HUES48 (cell line): Measurements from ENCODE around the gene RHOV.
"Not testable (repeated sequence)": the region's sequence is repeated elsewhere in the genome, so short reads cannot be mapped to it uniquely, and the experiment has no call there.

Experiments used
- H3K27ac ChIP-seq: one replicate; pipeline ENCODE4 v1.7.0; 2013; ENCODE audit warnings: low read depth, low read length, inconsistent platforms
- H3K27me3 ChIP-seq: 2 replicates; pipeline ENCODE4 v1.6.1; 2013; ENCODE audit warnings: mild to moderate bottlenecking, low read length; ENCODE audit not compliant: control insufficient read depth, insufficient read depth
- H3K36me3 ChIP-seq: 2 replicates; pipeline ENCODE4 v1.6.1; 2013; ENCODE audit warnings: low read length; ENCODE audit not compliant: control insufficient read depth, insufficient read depth
- H3K4me1 ChIP-seq: 2 replicates; pipeline ENCODE4 v1.6.1; 2013; ENCODE audit warnings: mild to moderate bottlenecking, low read length; ENCODE audit not compliant: control insufficient read depth, insufficient read depth
- H3K4me3 ChIP-seq: 2 replicates; pipeline ENCODE4 v1.5.1; 2013; ENCODE audit warnings: mild to moderate bottlenecking, low read depth, low read length
- H3K9ac ChIP-seq: 2 replicates; pipeline ENCODE4 v1.6.1; 2013; ENCODE audit warnings: mild to moderate bottlenecking, low read depth, low read length, moderate library complexity
- H3K9me3 ChIP-seq: 2 replicates; pipeline ENCODE4 v1.6.1; 2013; ENCODE audit warnings: low read length; ENCODE audit not compliant: control insufficient read depth, insufficient read depth

The RHOV gene

GRCh38 chr15:40870716-40871115, 3.3 kb downstream of the RHOV start:
- H3K27ac ChIP-seq, result no peak overlapping the region
- H3K4me3 ChIP-seq, result no peak overlapping the region
- H3K4me1 ChIP-seq, result peaks cover 21% of the 10 kb centered on the region

GRCh38 chr15:40869686-40870085, 4.3 kb downstream of the RHOV start:
- Histone ChIP-seq H3K27me3 (no peaks in the 10 kb centered on the region), H3K36me3 (no peaks in the 10 kb centered on the region), H3K4me1 (peaks cover 21% of the 10 kb centered on the region), H3K27ac (no peak overlapping the region), H3K9ac (no peak overlapping the region), H3K4me3 (no peak overlapping the region), H3K9me3 (no peaks in the 10 kb centered on the region)

More at GRCh38 chr15:40870716-40871115, 3.3 kb downstream of the RHOV start:
- no peaks in the 10 kb centered on the region for H3K9me3 ChIP-seq
- H3K36me3 ChIP-seq, result no peaks in the 10 kb centered on the region
- no peak overlapping the region for H3K9ac ChIP-seq
- no peaks in the 10 kb centered on the region for H3K27me3 ChIP-seq

DNA sequence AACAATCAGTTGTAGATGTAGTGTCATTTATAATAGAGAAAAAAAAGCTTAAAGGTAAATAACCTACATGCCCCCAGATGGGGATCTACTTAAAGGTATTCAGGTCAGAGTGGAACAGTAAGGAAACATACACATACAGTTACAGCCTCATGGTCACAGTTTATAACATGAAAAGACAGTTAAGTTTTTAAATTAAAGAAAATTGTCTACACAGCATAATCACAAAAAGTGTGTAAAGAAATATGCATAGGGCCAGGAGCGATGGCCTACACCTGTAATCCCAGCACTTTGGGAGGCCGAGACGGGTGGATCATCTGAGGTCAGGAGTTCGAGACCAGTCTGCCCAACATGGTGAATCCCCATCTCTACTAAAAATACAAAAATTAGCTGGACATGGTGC, 6.8 kb downstream of the RHOV start:
- Histone ChIP-seq H3K4me3 (no peak overlapping the region), H3K27ac (no peak overlapping the region), H3K9ac (no peak overlapping the region), H3K27me3 (no peaks in the 10 kb centered on the region), H3K4me1 (peaks cover 8% of the 10 kb centered on the region; the same call in 1 of the 2 replicates), H3K36me3 (no peaks in the 10 kb centered on the region), H3K9me3 (no peaks in the 10 kb centered on the region)

DNA sequence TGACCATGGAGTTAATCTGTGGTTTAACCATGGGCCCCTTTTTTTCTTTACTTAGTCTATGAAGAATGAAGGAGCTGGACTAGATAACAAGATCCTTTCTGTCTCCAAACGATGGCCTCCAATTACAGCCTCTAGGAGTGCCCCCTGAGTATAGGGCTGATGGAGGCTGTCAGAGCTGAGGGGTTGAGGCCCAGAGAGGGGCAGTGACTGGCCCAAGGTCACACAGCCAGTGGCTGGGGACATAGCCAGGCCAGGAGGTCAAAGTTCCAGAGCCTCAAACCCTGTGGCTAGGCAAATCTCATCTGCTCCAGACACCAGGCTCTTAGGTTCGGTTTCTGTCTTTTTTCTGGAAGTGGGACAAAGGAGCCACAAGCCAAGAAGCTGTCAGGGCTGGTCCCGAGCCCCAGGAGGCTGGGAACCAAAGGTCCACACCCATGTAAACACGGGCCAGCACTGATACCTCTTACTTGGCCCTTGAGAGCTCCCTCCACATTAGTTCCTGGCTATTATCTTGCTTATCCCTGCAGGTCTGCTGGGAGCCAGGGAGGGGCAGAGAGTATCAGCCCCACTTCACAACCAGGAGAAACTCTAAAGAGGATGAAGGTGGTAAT, 10.3 kb downstream of the RHOV start:
- H3K9me3 ChIP-seq, result no peaks in the 10 kb centered on the region

DNA sequence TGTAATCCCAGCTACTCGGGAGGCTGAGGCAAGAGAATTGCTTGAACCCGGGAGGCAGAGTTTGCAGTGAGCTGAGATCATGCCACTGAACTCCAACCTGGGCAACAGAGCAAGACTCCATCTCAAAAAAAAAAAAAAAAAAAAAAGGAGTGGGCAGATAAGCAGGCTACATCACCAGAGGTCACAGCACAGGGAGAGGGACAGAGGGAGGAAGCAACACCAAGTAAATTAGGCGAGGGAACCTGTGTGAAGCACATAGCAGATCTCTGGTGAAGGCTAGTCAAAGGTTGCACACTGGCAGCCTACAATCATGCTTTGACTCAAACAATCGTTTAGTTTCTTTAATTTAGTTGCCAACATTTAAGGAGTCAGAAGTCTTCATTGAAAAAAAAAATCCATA, 12.9 kb downstream of the RHOV start:
- H3K36me3 ChIP-seq, result peaks cover 14% of the 10 kb centered on the region
- H3K27ac ChIP-seq, H3K9ac ChIP-seq, H3K9me3 ChIP-seq, H3K4me3 ChIP-seq, H3K4me1 ChIP-seq, H3K27me3 ChIP-seq: not testable (repeated sequence)

More for the DNA sequence above, 10.3 kb downstream of the RHOV start:
- H3K27ac ChIP-seq, result no peak overlapping the region
- no peak overlapping the region for H3K9ac ChIP-seq
- H3K4me3 ChIP-seq, result no peak overlapping the region
- H3K36me3 ChIP-seq, result no peaks in the 10 kb centered on the region
- no peaks in the 10 kb centered on the region for H3K4me1 ChIP-seq
- H3K27me3 ChIP-seq, result no peaks in the 10 kb centered on the region

DNA sequence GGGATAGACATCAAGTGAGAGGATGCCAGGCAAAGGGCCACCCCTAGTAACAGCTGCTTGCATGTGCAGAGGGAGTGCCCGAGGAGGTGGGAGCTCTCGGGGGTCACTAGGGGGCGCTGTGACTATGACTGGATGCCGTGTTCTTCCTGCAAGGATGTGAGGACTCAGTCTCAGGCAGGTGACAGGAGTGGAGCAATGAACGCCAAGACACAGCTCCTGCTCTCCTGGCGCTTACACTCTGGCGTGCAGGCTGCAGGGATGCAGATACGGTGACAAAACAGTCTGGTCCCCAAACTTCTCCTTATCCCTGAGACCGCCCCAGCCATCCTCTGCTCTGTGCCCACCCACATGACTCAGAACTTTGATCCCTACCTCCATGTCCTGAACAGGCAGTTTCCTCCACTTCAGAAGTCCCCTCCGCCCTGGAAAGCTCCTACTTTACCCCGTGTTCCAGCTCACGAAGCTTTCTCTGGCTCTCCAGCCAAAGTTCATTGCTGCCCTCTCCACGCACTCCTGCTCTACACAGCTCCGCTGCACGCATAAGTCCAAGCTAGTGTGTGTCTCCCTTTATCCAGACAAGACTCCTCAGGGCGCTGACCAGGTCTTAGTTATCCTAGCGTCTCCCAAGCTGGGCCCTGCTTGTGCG, 14.7 kb downstream of the RHOV start:
- Histone ChIP-seq H3K9ac (no peak overlapping the region), H3K4me1 (no peaks in the 10 kb centered on the region), H3K27me3 (no peaks in the 10 kb centered on the region), H3K4me3 (no peak overlapping the region), H3K27ac (no peak overlapping the region), H3K9me3 (no peaks in the 10 kb centered on the region), H3K36me3 (peaks cover 33% of the 10 kb centered on the region)

GRCh38 chr15:40858706-40859105, 15.3 kb downstream of the RHOV start:
- Histone ChIP-seq H3K4me3 (no peak overlapping the region), H3K27me3 (no peaks in the 10 kb centered on the region), H3K36me3 (peaks cover 39% of the 10 kb centered on the region), H3K9ac (no peak overlapping the region), H3K4me1 (no peaks in the 10 kb centered on the region), H3K9me3 (no peaks in the 10 kb centered on the region), H3K27ac (no peak overlapping the region)

GRCh38 chr15:40857601-40858341, 16.3 kb downstream of the RHOV start:
- Histone ChIP-seq H3K36me3 (peaks cover 48% of the 10 kb centered on the region), H3K9me3 (no peaks in the 10 kb centered on the region), H3K4me3 (no peak overlapping the region), H3K27me3 (no peaks in the 10 kb centered on the region), H3K27ac (peak overlapping the region; percentile 33), H3K4me1 (no peaks in the 10 kb centered on the region), H3K9ac (no peak overlapping the region)

- Histone ChIP-seq H3K9me3 (no peaks in the 10 kb centered on the region), H3K9ac (no peak overlapping the region), H3K27ac (peak overlapping the region; percentile 33), H3K27me3 (no peaks in the 10 kb centered on the region), H3K36me3 (peaks cover 58% of the 10 kb centered on the region), H3K4me3 (no peak overlapping the region), H3K4me1 (no peaks in the 10 kb centered on the region)
These were observed 17.3 kb downstream of the RHOV start for GRCh38 chr15:40856746-40857145.

DNA sequence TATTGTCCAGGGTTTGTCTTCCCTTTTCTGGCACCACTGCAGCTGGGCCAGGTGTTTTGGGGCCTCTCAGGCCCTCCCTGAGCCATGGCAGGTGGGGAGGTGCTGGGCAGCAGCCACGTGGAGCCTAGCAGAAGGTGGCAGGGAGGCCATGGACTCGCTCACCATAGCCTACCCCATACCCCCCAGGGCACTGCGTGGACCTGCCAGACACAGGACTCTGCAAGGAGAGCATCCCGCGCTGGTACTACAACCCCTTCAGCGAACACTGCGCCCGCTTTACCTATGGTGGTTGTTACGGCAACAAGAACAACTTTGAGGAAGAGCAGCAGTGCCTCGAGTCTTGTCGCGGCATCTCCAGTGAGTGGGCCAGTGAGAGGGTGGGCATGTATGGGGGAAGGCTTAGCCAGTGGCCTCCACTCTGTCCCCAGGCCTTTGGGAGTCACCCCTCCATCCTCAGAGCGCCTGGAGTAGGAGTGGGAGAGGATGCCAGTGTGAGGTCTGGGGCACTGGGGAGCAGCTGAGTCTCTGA, 18.3 kb downstream of the RHOV start:
- Histone ChIP-seq H3K9ac (no peak overlapping the region), H3K36me3 (peaks cover 64% of the 10 kb centered on the region), H3K9me3 (no peaks in the 10 kb centered on the region), H3K4me1 (no peaks in the 10 kb centered on the region), H3K27me3 (no peaks in the 10 kb centered on the region), H3K4me3 (no peak overlapping the region), H3K27ac (no peak overlapping the region)

DNA sequence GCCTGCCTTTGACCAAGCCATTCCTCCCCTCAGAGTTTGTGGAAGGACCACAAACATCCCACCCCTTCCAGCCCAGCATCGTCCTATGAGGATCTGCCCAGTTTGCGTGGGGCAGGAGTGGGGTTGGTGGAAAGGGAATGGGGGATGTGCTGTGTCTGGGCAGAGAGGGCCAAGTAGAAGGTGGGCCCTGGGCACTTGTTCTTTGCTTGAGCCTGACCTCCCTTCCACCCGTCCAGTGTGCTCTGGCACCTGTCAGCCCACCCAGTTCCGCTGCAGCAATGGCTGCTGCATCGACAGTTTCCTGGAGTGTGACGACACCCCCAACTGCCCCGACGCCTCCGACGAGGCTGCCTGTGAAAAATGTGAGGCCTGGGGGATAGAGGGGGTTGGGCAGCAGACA, 19.9 kb downstream of the RHOV start:
- Histone ChIP-seq H3K27ac (no peak overlapping the region), H3K27me3 (no peaks in the 10 kb centered on the region), H3K9me3 (no peaks in the 10 kb centered on the region), H3K36me3 (peaks cover 78% of the 10 kb centered on the region), H3K9ac (no peak overlapping the region), H3K4me1 (no peaks in the 10 kb centered on the region), H3K4me3 (no peak overlapping the region)
